ENCODE data around the gene ROR1.

The ROR1 gene

GRCh38 chr1:63982201-63982600 is 208.4 kb downstream of the ROR1 start (continued):
- no peak for TF ChIP-seq ZFP37 (tag by site-specific recombination; IDR thresholded peaks at IDR 0.05)
- TF ChIP-seq ZNF175 (tag by site-specific recombination; IDR thresholded peaks at IDR 0.05): no peak
- TF ChIP-seq, protein P1, sequence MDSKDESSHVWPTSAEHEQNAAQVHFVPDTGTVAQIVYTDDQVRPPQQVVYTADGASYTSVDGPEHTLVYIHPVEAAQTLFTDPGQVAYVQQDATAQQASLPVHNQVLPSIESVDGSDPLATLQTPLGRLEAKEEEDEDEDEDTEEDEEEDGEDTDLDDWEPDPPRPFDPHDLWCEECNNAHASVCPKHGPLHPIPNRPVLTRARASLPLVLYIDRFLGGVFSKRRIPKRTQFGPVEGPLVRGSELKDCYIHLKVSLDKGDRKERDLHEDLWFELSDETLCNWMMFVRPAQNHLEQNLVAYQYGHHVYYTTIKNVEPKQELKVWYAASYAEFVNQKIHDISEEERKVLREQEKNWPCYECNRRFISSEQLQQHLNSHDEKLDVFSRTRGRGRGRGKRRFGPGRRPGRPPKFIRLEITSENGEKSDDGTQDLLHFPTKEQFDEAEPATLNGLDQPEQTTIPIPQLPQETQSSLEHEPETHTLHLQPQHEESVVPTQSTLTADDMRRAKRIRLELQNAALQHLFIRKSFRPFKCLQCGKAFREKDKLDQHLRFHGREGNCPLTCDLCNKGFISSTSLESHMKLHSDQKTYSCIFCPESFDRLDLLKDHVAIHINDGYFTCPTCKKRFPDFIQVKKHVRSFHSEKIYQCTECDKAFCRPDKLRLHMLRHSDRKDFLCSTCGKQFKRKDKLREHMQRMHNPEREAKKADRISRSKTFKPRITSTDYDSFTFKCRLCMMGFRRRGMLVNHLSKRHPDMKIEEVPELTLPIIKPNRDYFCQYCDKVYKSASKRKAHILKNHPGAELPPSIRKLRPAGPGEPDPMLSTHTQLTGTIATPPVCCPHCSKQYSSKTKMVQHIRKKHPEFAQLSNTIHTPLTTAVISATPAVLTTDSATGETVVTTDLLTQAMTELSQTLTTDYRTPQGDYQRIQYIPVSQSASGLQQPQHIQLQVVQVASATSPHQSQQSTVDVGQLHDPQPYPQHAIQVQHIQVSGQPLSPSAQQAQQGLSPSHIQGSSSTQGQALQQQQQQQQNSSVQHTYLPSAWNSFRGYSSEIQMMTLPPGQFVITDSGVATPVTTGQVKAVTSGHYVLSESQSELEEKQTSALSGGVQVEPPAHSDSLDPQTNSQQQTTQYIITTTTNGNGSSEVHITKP (tag by site-specific recombination; IDR thresholded peaks at IDR 0.05): no peak
- TF ChIP-seq, protein P2, sequence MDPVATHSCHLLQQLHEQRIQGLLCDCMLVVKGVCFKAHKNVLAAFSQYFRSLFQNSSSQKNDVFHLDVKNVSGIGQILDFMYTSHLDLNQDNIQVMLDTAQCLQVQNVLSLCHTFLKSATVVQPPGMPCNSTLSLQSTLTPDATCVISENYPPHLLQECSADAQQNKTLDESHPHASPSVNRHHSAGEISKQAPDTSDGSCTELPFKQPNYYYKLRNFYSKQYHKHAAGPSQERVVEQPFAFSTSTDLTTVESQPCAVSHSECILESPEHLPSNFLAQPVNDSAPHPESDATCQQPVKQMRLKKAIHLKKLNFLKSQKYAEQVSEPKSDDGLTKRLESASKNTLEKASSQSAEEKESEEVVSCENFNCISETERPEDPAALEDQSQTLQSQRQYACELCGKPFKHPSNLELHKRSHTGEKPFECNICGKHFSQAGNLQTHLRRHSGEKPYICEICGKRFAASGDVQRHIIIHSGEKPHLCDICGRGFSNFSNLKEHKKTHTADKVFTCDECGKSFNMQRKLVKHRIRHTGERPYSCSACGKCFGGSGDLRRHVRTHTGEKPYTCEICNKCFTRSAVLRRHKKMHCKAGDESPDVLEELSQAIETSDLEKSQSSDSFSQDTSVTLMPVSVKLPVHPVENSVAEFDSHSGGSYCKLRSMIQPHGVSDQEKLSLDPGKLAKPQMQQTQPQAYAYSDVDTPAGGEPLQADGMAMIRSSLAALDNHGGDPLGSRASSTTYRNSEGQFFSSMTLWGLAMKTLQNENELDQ (tag by site-specific recombination; IDR thresholded peaks at IDR 0.05; ENCODE audit: low read depth): no peak
- TF ChIP-seq, protein P3, sequence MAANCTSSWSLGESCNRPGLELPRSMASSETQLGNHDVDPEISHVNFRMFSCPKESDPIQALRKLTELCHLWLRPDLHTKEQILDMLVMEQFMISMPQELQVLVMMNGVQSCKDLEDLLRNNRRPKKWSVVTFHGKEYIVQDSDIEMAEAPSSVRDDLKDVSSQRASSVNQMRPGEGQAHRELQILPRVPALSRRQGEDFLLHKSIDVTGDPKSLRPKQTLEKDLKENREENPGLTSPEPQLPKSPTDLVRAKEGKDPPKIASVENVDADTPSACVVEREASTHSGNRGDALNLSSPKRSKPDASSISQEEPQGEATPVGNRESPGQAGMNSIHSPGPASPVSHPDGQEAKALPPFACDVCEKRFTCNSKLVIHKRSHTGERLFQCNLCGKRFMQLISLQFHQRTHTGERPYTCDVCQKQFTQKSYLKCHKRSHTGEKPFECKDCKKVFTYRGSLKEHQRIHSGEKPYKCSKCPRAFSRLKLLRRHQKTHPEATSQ (tag by site-specific recombination; IDR thresholded peaks at IDR 0.05): no peak
- TF ChIP-seq ZNF433 (tag by site-specific recombination; IDR thresholded peaks at IDR 0.05; ENCODE audit: low read depth): no peak
- TF ChIP-seq ZNF664 (tag by site-specific recombination; IDR thresholded peaks at IDR 0.05): no peak
- TF ChIP-seq SCRT2 (tag by site-specific recombination; IDR thresholded peaks at IDR 0.05): no peak
- TF ChIP-seq ZNF704 (tag by site-specific recombination; IDR thresholded peaks at IDR 0.05): no peak
- no peak for TF ChIP-seq ZNF140 (tag by site-specific recombination; IDR thresholded peaks at IDR 0.05)
- peak; percentile 58 for TF ChIP-seq FEZF1 (tag by site-specific recombination; IDR thresholded peaks at IDR 0.05)
- TF ChIP-seq ZNF148 (tag by site-specific recombination; IDR thresholded peaks at IDR 0.05; ENCODE audit: borderline replicate concordance): no peak
- no peak for TF ChIP-seq KLF8 (tag by site-specific recombination; IDR thresholded peaks at IDR 0.05)
- no peak for TF ChIP-seq MEIS1 (CRISPR knock-in tag; IDR thresholded peaks at IDR 0.05; ENCODE audit: borderline replicate concordance)
- no peak for TF ChIP-seq ZNF10 (tag by site-specific recombination; IDR thresholded peaks at IDR 0.05)
- no peak for TF ChIP-seq ZNF692 (tag by site-specific recombination; IDR thresholded peaks at IDR 0.05)
- no peak for TF ChIP-seq ZNF426 (tag by site-specific recombination; IDR thresholded peaks at IDR 0.05)
- no peak for TF ChIP-seq ZNF76 (tag by site-specific recombination; IDR thresholded peaks at IDR 0.05; ENCODE audit: borderline replicate concordance, low read depth)
- TF ChIP-seq ATF2 (tag by site-specific recombination; IDR thresholded peaks at IDR 0.05; ENCODE audit: low read depth): no peak
- no peak for TF ChIP-seq ZNF221 (tag by site-specific recombination; IDR thresholded peaks at IDR 0.05; ENCODE audit: borderline replicate concordance)
- TF ChIP-seq ZNF341 (tag by site-specific recombination; IDR thresholded peaks at IDR 0.05; ENCODE audit: low read depth): no peak
- TF ChIP-seq ZNF560 (tag by site-specific recombination; IDR thresholded peaks at IDR 0.05; ENCODE audit: borderline replicate concordance): no peak
- TF ChIP-seq MYNN (tag by site-specific recombination; IDR thresholded peaks at IDR 0.05; ENCODE audit: borderline replicate concordance): no peak
- no peak for TF ChIP-seq ZNF623 (tag by site-specific recombination; IDR thresholded peaks at IDR 0.05)

All from HEK293 (cell line).